HL-60 (cell line): ENCODE data around the gene BANP.

ENCODE experiments used
- DNase-seq, 2 experiments: peaks; one replicate each; pipeline ENCODE4 v3.0.0-alpha.2; 2010 to 2020; ENCODE audit warnings: low read depth in 1 of 2, low spot score in 1 of 2
- H3K27ac ChIP-seq: fragments of 250-450 bp; sonication (Bioruptor Pico); replicated peaks from 2 replicates; pipeline ENCODE4 v1.5.1; 2020; ENCODE audit warnings: mild to moderate bottlenecking, moderate library complexity
- H3K27me3 ChIP-seq: fragments of 250-450 bp; sonication (Bioruptor Pico); 2 replicates; pipeline ENCODE4 v1.5.1; 2021; ENCODE audit warnings: mild to moderate bottlenecking, moderate library complexity; ENCODE audit not compliant: insufficient read depth, poor library complexity, severe bottlenecking
- H3K4me3 ChIP-seq: replicated peaks from 2 replicates; pipeline ENCODE4 v1.5.1; 2011; ENCODE audit warnings: mild to moderate bottlenecking, control low read depth, low read length; ENCODE audit not compliant: insufficient read depth
- GABPA ChIP-seq: IDR thresholded peaks from 2 replicates; pipeline ENCODE4 v1.6.1; 2012; ENCODE audit warnings: low read depth
- POLR2AphosphoS5 ChIP-seq: IDR thresholded peaks from 2 replicates; pipeline ENCODE4 v1.6.1; 2012; ENCODE audit warnings: low read depth
- SPI1 ChIP-seq: IDR thresholded peaks from 2 replicates; pipeline ENCODE4 v1.6.1; 2012; ENCODE audit warnings: low read depth, mild to moderate bottlenecking, borderline replicate concordance
- TF ChIP-seq, protein P1 (sequence below): IDR thresholded peaks from one replicate; pipeline ENCODE4 v1.5.1; 2011; ENCODE audit warnings: low read length, control low read depth, inconsistent platforms; ENCODE audit not compliant: insufficient read depth
- TF ChIP-seq, protein P2 (sequence below): IDR thresholded peaks from 2 replicates; pipeline ENCODE4 v1.6.1; 2012; ENCODE audit warnings: low read depth; ENCODE audit not compliant: insufficient replicate concordance

BANP gene

DNA sequence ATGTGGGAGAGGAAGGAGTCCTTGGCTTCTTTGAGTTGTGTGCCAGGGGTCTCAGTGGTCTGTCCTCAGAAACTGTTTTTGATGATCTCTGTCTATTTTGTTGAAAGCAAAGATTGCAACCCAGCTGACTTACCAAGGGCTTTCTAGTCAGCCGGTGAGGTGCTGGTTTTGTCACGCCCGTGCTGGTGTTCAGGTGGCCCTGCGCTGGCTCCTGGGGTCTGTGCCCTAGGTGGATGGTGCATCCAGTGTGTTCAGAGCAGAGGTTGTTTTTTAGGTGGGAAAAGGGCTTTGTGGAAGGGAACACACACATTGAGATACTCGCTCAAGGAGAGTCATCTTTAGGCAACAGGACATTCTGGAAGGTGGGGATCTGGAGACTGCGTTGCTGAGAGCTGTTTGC is 51.0 kb downstream of the BANP start:
- Histone ChIP-seq H3K4me3 (no peak overlapping the region), H3K27me3 (no peaks in the 10 kb centered on the region), H3K27ac (no peak overlapping the region)
- TF ChIP-seq, protein P1, sequence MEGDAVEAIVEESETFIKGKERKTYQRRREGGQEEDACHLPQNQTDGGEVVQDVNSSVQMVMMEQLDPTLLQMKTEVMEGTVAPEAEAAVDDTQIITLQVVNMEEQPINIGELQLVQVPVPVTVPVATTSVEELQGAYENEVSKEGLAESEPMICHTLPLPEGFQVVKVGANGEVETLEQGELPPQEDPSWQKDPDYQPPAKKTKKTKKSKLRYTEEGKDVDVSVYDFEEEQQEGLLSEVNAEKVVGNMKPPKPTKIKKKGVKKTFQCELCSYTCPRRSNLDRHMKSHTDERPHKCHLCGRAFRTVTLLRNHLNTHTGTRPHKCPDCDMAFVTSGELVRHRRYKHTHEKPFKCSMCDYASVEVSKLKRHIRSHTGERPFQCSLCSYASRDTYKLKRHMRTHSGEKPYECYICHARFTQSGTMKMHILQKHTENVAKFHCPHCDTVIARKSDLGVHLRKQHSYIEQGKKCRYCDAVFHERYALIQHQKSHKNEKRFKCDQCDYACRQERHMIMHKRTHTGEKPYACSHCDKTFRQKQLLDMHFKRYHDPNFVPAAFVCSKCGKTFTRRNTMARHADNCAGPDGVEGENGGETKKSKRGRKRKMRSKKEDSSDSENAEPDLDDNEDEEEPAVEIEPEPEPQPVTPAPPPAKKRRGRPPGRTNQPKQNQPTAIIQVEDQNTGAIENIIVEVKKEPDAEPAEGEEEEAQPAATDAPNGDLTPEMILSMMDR, result no peak
- no peak for TF ChIP-seq SPI1
- TF ChIP-seq GABPA, result no peak
- TF ChIP-seq, protein P2, sequence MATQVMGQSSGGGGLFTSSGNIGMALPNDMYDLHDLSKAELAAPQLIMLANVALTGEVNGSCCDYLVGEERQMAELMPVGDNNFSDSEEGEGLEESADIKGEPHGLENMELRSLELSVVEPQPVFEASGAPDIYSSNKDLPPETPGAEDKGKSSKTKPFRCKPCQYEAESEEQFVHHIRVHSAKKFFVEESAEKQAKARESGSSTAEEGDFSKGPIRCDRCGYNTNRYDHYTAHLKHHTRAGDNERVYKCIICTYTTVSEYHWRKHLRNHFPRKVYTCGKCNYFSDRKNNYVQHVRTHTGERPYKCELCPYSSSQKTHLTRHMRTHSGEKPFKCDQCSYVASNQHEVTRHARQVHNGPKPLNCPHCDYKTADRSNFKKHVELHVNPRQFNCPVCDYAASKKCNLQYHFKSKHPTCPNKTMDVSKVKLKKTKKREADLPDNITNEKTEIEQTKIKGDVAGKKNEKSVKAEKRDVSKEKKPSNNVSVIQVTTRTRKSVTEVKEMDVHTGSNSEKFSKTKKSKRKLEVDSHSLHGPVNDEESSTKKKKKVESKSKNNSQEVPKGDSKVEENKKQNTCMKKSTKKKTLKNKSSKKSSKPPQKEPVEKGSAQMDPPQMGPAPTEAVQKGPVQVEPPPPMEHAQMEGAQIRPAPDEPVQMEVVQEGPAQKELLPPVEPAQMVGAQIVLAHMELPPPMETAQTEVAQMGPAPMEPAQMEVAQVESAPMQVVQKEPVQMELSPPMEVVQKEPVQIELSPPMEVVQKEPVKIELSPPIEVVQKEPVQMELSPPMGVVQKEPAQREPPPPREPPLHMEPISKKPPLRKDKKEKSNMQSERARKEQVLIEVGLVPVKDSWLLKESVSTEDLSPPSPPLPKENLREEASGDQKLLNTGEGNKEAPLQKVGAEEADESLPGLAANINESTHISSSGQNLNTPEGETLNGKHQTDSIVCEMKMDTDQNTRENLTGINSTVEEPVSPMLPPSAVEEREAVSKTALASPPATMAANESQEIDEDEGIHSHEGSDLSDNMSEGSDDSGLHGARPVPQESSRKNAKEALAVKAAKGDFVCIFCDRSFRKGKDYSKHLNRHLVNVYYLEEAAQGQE, result no peak
- TF ChIP-seq POLR2AphosphoS5, result no peak
- DNase-seq, result no peak

DNA sequence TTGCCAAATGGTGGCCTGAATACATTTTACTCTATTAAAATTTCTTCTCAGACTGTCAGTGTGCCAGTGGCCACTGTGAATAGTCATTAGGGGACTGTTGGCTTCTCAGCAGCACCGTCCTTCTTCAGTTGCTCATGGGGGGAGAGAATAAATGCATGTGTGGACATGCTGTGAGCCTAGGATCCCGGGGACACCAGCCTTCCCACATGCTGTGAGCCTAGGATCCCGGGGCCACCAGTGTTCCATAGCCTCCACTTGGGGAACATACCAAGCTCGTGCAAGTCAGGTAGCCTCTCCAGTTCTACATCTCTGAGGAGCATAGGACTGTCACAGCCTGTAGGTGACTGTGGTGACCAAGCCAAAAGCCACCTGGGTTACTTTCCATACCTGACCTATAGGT is 51.5 kb downstream of the BANP start:
- TF ChIP-seq SPI1 (no peak), GABPA (no peak)
- Histone ChIP-seq H3K27me3 (no peaks in the 10 kb centered on the region), H3K27ac (no peak overlapping the region), H3K4me3 (no peak overlapping the region)
- DNase-seq, result no peak

DNA sequence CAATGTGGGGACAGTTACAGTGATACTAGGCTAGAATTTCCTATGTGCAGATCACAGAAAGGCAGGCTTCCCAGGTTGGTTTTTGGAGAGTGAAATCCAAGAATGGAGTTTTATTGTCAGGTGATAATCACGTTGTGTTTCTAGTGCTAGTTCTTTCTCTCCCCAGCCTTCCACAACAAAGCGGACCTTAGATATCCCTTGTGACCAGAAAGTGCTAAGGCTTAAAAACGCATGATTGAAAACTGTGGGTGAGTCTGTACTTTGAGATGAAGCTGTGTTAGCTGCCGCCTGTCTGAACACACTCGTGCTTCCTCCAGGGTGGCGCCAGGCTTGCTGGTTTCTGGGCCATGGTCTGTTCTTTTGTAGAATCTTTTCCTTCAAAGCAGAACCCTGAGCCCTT is 52.1 kb downstream of the BANP start:
- H3K4me3 ChIP-seq, result no peak overlapping the region
- no peak for DNase-seq
- no peak for TF ChIP-seq POLR2AphosphoS5
- no peak for TF ChIP-seq SPI1
- TF ChIP-seq, protein P1, result no peak
- TF ChIP-seq, protein P2, result no peak
- TF ChIP-seq GABPA, result no peak
- H3K27ac ChIP-seq, result no peak overlapping the region
- H3K27me3 ChIP-seq, result no peaks in the 10 kb centered on the region

DNA sequence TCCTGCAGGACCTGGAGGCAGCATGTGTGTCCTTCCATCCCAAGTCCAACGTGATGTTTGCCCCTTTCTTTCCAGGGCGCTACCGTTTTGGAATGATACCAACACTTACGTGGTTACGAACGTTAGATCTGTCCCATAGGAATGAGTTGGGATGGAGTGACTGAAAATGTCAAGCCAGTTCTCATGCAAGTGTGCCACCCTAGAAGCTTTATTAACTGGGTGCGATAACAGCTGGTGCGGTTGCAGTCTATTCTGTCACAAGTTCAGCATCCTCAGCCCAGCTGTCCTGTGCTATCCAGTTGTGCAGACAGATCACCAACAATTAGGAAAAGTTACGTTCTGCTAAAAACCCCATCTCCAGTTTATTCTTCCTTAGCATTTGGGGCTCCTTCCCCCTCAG is 52.5 kb downstream of the BANP start:
- Histone ChIP-seq H3K27me3 (no peaks in the 10 kb centered on the region), H3K4me3 (no peak overlapping the region), H3K27ac (no peak overlapping the region)
- TF ChIP-seq SPI1, result no peak
- no peak for TF ChIP-seq POLR2AphosphoS5
- TF ChIP-seq GABPA, result no peak
- TF ChIP-seq, protein P1, result no peak
- TF ChIP-seq, protein P2, result no peak
- no peak for DNase-seq
